Panc1 (cell line): ENCODE data around the gene CIAPIN1. TPM values are rescaled to one million over a fixed set of nuclear protein-coding genes. Genes with fewer than 3 reads are reported as not detected.
A peak's percentile ranks its signal among the peaks of the same experiment; 100 is the strongest.

Source experiments
- ATAC-seq: fragments of 200-7000 bp; cut with Tn5 transposase; 2 replicates; pipeline ENCODE4 v1.9.1; 2020; ENCODE audit warnings: mild to moderate bottlenecking, moderate library complexity
- BruUV-seq: library from RNA; stranded (reverse); fragments of 400-500 nt; replicated peaks from 2 replicates; lab custom pipeline; 2021; lab: Mats Ljungman, UMichigan
- CTCF ChIA-PET: fragments of 300-600 bp; sonication (Branson Sonifier 250); formaldehyde crosslinking; loops from one replicate; lab custom pipeline; 2022; ENCODE audit warnings: antibody characterized with exemption; lab: Charles Lee
- POLR2A ChIA-PET: fragments of 300-600 bp; sonication (Branson Sonifier 250); formaldehyde crosslinking; loops from one replicate; lab custom pipeline; 2022; ENCODE audit warnings: antibody characterized with exemption; lab: Charles Lee
- DNase-seq: peaks from one replicate; pipeline ENCODE4 v3.0.0-alpha.2; 2010; ENCODE audit warnings: low read depth, low spot score
- H3K27ac ChIP-seq: 2 replicates; pipeline ENCODE4 v1.5.1; 2011; ENCODE audit warnings: mild to moderate bottlenecking, low read length, inconsistent platforms
- H3K27me3 ChIP-seq: fragments of 200-500 bp; sonication (Bioruptor generic); 2 replicates; pipeline ENCODE4 v1.6.0; 2014; ENCODE audit warnings: low read length, inconsistent platforms; ENCODE audit not compliant: control insufficient read depth, insufficient read depth
- H3K36me3 ChIP-seq: fragments of 200-500 bp; sonication (Bioruptor generic); 2 replicates; pipeline ENCODE4 v1.5.1; 2014; ENCODE audit warnings: inconsistent platforms, mild to moderate bottlenecking, low read length, moderate library complexity; ENCODE audit not compliant: control insufficient read depth, insufficient read depth
- H3K4me1 ChIP-seq: 2 replicates; pipeline ENCODE4 v1.5.1; 2011; ENCODE audit warnings: inconsistent platforms, mild to moderate bottlenecking, low read length, moderate library complexity; ENCODE audit not compliant: control insufficient read depth, insufficient read depth
- H3K4me3 ChIP-seq, 2 experiments: 2 replicates each; pipeline ENCODE4 v1.5.1; 2011 to 2012; ENCODE audit warnings: low read depth in 2 of 2, low read length in 2 of 2, mild to moderate bottlenecking in 2 of 2, inconsistent platforms in 1 of 2, moderate library complexity in 1 of 2
- H3K9me3 ChIP-seq: fragments of 200-500 bp; sonication (Bioruptor generic); 2 replicates; pipeline ENCODE4 v1.5.1; 2014; ENCODE audit warnings: low read depth, mild to moderate bottlenecking, inconsistent platforms, low read length, moderate library complexity; ENCODE audit not compliant: control insufficient read depth, insufficient read depth
- POLR2AphosphoS5 ChIP-seq: IDR thresholded peaks from 2 replicates; pipeline ENCODE4 v1.6.1; 2012; ENCODE audit warnings: mild to moderate bottlenecking, low read depth, low read length, moderate library complexity
- REST ChIP-seq, 2 experiments: IDR thresholded peaks; 2 replicates each; pipeline ENCODE4 v1.6.1; 2011 to 2012; ENCODE audit warnings: low read depth in 2 of 2, control low read depth in 1 of 2, low read length in 1 of 2, mild to moderate bottlenecking in 1 of 2, moderate library complexity in 1 of 2; ENCODE audit not compliant: insufficient read depth in 1 of 2
- SIN3A ChIP-seq: IDR thresholded peaks from 2 replicates; pipeline ENCODE4 v1.6.1; 2012; ENCODE audit warnings: low read depth, mild to moderate bottlenecking, low read length, moderate library complexity, borderline replicate concordance; ENCODE audit not compliant: insufficient read depth
- TCF7L2 ChIP-seq: IDR thresholded peaks from 2 replicates; pipeline ENCODE4 v1.6.1; 2011; ENCODE audit warnings: mild to moderate bottlenecking, low read depth, low read length, inconsistent platforms
- in situ Hi-C: cut with HindIII; loops from 2 replicates; pipeline ENCODE4 v1.10.0; 2016; ENCODE audit warnings: low sequenced_read_pairs, low pct_unique_long_range_greater_than_20kb
- intact Hi-C: fragments of 100-400 bp; cut with micrococcal nuclease; formaldehyde crosslinking; loops from one replicate; pipeline ENCODE4 v1.10.0; 2022; ENCODE audit not compliant: unreplicated experiment
- total RNA-seq: library from RNA; stranded (reverse); gene quantifications from one replicate; pipeline ENCODE4 v1.2.1, GENCODE V29; 2021; ENCODE audit not compliant: unreplicated experiment
- TF ChIP-seq, protein P1 (sequence below): fragments of 450-650 bp; IDR thresholded peaks from 2 replicates; pipeline ENCODE4 v1.5.1; 2017; ENCODE audit warnings: mild to moderate bottlenecking

CIAPIN1 gene
- total RNA-seq, 1 experiment from 2014 or later: 64.0 TPM

DNA sequence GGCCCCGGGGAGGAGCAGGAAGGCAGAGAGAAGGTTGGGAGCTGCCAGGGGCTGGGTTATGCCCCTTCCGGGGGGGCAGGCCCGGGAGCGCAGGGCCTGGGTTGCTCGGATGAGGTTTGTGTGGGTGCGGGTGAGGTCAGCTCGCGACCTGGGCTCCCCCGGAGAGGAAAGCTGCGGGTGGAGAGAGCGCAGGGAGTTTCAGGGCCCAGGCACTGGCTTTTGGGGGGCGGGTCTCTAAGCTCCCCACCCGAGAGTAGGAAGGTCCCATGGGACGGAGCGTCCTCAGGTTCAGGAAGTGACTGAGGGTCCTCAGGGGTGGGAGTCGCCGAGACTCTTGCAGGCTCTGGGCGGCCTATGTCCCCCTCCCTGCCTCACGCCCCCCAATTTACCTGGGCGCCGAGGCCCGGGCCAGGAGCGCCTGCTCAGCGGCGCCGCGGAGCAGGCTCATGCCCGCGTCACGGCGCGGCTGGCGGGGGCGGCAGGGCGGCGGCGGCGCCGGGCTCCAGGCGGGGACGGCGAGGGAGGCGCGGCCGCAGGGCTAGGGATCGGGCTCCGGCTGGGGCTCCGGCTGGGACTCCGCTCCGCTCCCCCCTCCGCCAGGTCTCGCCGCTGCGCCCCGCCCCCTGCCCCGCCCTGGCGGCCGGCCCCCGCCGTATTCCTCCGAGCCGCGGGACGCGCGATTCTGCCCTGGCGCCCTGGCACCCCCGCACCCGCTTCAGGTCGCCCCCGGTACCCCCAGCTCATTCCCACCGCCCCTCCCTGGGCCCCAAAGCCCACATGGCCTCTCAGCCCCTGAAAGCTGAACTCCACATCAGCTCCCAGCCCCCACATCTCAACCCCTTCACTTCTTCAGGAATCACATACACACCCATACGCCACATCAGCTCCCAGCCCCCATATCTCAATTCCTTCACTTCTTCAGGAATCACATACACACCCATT, 39.0 kb upstream of the CIAPIN1 start, which contains the start of gene DOK4:
TSS of gene DOK4 (minus strand) at position 578 of the 942 bp plus-strand sequence. CDS start 6,986 bp downstream, outside the sequence.
- peak within 1 kb of the TSS; percentile 52 to 66 for H3K4me3 ChIP-seq
- DNase-seq: no peak
- ChIA-PET POLR2A (interaction anchor here (0.6 kb wide), 1 partner anchor 11 kb away, joined by 9 read pairs; no protein-coding TSS in a partner anchor), CTCF (no interaction called here)
- H3K9me3 ChIP-seq: no peaks in the 10 kb centered on the region
- in situ Hi-C loops: no loop called here
- no peak within 1 kb of the TSS for H3K27ac ChIP-seq
- intact Hi-C loops: no loop called here
- no peaks in the 10 kb centered on the region for H3K4me1 ChIP-seq
- H3K36me3 ChIP-seq: no peaks in the 10 kb centered on the region
- no peaks in the 10 kb centered on the region for H3K27me3 ChIP-seq
- BruUV-seq: no TSS peak
- TF ChIP-seq SIN3A: no peak
- no peak for TF ChIP-seq REST (IDR thresholded peaks at IDR 0.05; ENCODE audit: insufficient read depth in 1 of 2, low read depth in 2 of 2, low read length in 1 of 2)
- TF ChIP-seq POLR2AphosphoS5: no peak
- TF ChIP-seq TCF7L2: no peak
- TF ChIP-seq, protein P1, sequence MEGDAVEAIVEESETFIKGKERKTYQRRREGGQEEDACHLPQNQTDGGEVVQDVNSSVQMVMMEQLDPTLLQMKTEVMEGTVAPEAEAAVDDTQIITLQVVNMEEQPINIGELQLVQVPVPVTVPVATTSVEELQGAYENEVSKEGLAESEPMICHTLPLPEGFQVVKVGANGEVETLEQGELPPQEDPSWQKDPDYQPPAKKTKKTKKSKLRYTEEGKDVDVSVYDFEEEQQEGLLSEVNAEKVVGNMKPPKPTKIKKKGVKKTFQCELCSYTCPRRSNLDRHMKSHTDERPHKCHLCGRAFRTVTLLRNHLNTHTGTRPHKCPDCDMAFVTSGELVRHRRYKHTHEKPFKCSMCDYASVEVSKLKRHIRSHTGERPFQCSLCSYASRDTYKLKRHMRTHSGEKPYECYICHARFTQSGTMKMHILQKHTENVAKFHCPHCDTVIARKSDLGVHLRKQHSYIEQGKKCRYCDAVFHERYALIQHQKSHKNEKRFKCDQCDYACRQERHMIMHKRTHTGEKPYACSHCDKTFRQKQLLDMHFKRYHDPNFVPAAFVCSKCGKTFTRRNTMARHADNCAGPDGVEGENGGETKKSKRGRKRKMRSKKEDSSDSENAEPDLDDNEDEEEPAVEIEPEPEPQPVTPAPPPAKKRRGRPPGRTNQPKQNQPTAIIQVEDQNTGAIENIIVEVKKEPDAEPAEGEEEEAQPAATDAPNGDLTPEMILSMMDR: no peak
- peak; percentile 96 for ATAC-seq

GRCh38 chr16:57485091-57485915, 38.1 kb upstream of the CIAPIN1 start:
- POLR2A ChIA-PET: no interaction called here
- no peak for TF ChIP-seq TCF7L2
- TF ChIP-seq POLR2AphosphoS5: no peak
- TF ChIP-seq, protein P1: no peak
- TF ChIP-seq REST (IDR thresholded peaks at IDR 0.05; ENCODE audit: insufficient read depth in 1 of 2, low read depth in 2 of 2, low read length in 1 of 2): no peak
- no peak for TF ChIP-seq SIN3A
- in situ Hi-C loops (no loop called here), intact Hi-C loops (no loop called here)
- no TSS peak for BruUV-seq
- Histone ChIP-seq H3K27me3 (no peaks in the 10 kb centered on the region), H3K4me1 (no peaks in the 10 kb centered on the region; the same call in 1 of the 2 replicates), H3K4me3 (peak overlapping the region; percentile 52 to 66), H3K27ac (no peak overlapping the region), H3K36me3 (no peaks in the 10 kb centered on the region), H3K9me3 (no peaks in the 10 kb centered on the region)
- CTCF ChIA-PET: no interaction called here
- DNase-seq (no peak), ATAC-seq (no peak)
